HG03095 (cell line): Measurements from ENCODE around the gene BST2.
A peak's percentile ranks its signal among the peaks of the same experiment; 100 is the strongest.

Experiments used
- ATAC-seq: cut with Tn5 transposase; IDR thresholded peaks from one replicate; pipeline ENCODE4 v1.9.1; 2021; ENCODE audit warnings: moderate library complexity; ENCODE audit not compliant: unreplicated experiment

The BST2 gene

DNA sequence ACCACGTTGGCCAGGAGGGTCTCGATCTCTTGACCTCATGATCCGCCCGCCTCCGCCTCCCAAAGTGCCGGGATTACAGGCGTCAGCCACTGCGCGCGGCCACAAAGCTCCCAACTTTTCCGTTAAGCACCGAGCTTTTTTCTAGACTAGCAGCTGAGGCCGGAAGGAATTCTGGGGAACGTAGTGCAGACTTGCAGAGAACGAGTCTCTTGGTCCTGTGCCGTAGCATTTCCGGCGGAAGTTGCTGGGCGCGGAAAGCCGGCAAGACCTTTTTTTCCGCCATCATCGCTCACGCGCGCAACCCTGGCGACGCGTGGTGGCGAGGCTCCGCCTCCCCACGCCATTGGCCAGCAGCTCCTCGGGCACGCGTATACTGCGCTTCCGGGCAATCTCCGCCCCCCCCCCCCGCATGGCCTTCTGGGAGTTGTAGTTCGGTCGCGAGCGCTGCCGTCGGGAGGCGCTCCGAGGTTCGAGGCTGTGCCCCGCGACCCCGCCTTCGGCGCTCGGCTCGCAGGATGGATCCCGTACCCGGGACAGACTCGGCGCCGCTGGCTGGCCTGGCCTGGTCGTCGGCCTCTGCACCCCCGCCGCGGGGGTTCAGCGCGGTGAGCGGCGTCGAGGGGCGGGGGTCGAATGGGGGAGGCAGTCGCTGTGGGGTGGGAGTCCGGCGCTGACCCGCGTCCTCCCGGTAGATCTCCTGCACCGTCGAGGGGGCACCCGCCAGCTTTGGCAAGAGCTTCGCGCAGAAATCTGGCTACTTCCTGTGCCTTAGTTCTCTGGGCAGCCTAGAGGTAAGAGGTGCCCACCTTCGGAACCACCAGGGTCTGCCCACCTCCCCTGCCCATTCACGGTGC lies 14.4 kb upstream of the BST2 start, which contains the start of gene MVB12A:
TSS of gene MVB12A (plus strand) at position 427 of the 854 bp plus-strand sequence. CDS start at position 516, 89 bp downstream.
- peak; percentile 81 for ATAC-seq

DNA sequence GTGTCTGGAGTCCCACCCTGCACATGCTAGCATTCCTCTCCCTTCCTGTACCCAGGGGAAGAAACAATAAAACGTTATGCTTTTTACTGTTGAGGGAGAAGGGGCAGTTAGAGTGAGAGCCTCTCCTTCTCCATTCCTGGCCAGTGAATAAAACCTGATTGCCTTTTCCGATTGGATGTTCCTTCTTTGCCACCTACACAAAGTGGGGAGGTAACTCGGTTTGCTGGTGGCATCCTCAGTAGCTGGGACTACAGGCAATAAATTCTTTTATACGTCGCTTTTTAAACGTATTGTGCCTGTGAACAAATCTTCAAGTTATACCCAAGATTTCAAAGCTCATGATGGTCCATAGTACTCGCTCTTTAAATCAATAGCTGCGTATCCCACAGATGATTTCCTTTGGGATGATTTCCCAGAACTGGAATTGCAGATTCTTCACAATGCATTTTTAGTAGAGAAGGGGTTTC lies 13.8 kb upstream of the BST2 start:
- ATAC-seq: no peak

DNA sequence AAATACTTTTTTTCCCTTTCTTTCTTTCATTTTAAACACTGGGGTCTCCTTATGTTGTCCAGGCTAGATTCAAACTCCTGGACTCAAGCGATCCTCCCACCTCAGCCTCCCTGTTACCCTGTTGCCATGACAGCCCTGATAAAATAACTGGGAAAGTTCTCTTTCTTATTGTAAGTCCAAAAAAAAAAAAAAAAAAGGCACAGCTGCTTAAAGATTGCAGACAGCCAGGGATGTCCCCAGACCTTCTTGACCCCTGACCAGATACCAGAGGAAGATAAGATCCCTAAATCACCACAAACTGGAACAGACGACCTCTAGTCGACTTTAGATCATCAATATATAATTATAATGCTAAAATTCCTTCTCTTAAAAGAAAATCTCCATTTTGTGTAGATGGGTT lies 13.3 kb upstream of the BST2 start:
- no peak for ATAC-seq

DNA sequence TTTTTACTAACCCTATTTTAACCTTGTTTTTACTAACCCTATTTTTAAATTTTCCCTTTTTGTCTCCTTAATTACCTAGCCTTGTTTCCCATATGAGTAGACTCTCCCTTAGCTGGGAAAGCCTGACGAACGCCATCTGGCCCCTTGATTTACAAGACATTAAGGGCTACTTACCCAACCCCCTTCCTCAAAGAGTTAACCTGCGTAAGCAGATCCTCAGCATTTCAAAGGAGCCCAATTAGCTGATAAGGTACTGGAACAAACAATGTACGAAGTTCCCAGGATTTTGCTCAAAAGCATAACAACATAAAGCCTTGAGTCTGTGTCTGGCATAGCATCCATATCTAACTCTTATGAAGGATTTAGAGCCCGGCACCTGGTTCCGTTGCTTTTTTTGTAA lies 9.7 kb upstream of the BST2 start:
- no peak for ATAC-seq

DNA sequence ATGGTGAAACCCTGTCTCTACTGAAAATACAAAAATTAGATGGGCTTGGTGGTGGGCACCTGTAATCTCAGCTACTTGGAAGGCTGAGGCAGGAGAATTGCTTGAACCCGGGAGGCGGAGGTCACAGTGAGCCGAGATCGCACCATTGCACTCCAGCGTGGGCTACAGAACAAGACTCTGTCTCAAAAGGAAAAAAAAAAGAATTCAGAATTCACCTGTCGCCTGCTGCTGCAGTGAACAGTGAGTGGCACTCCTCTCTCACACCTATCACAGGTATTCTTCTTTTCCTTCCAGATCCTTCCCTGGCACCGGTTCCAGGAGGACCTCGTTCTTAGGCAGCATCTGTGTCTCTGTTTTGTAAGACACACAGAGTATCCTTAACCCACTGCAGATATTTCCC lies 8.7 kb upstream of the BST2 start:
- no peak for ATAC-seq

DNA sequence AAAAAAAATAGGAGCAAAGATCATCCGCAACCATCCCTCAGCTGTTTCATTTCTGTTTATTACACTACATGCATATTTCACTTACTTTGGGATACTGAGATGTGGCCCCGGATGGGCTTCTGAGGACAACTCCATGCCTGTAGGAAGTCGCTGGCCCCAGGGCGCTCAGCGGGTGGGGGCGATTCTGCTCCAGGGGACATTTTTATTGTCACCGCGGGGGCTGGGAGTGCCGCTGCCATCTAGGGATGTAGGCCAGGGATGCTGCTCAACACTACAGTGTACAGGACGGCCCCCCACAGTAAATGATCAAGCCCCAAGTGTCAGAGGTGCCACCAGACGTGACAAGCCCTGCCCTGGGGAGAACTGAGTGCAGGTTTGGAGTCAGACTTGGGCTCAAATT lies 6.4 kb upstream of the BST2 start:
- no peak for ATAC-seq

DNA sequence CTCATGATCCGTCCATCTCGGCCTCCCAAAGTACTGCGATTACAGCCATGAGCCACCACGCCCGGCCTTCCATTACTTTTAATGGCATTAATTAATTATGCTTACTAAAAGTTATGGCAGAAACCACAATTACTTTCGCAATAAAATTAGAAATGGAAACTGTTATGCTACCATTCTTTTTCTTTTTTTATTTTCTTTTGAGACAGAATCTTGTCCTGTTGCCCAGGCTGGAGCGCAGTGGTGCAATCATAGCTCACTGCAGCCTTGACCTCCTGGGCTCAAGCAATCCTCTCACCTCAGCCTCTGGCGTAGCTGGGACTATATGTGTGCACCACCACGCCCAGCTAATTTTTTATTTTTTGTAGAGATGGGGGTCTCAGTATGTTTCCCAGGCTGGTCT lies 4.6 kb upstream of the BST2 start:
- no peak for ATAC-seq

DNA sequence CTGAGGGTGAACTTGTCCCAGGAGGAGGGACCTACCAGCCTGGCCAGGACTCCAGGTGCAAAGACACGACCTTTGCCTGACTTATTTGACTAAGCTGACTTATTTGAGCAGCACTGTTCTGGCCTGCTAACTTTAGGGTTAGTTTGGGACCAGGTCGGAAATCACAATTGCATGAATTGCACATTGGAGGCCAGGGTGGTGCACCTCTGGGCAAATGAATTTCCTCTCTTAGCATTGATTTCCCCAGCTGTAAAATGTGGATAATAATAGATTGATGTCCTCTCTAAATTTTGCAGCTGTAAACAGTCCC lies 1.4 kb upstream of the BST2 start:
- no peak for ATAC-seq

DNA sequence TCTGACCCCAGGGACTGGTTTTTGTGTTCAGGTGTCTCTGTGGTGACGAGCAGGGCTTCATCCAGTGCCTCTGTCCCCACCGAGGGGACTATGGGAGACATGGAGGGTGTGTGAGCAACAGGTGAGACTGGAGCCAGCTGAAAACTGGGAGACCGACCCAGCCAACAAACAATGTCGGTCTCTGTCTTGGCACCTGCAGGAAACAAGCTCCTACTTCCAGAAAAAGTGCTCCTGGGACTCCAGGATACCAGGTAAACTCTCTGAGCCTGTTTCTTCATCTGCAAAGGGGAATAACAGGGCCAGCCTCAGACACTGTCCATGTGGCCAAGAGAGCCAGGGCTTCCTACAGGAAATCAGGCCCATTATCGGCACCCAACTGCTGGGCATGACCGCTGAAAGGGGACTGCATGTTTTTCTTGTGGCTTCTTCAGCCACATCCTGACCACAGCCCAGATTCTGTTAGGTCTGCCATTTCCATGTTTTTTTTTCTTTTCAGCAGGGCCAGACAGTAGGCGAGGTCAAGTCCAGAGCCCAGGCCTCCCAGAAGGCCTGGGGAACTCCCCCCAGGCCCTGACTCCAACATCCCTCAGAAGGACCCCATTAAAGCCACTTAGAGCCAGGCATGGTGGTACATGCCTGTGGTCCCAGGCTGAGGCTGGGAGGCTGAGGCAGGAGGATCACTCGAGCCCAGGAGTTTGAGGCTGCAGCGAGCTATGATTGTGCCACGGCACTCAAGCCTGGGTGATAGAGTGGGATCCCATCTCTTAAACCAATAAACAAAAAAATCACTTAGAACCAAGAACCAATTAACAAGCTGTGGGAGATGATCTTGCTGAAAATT lies 836 bp upstream of the BST2 start:
- ATAC-seq: peak; percentile 13

DNA sequence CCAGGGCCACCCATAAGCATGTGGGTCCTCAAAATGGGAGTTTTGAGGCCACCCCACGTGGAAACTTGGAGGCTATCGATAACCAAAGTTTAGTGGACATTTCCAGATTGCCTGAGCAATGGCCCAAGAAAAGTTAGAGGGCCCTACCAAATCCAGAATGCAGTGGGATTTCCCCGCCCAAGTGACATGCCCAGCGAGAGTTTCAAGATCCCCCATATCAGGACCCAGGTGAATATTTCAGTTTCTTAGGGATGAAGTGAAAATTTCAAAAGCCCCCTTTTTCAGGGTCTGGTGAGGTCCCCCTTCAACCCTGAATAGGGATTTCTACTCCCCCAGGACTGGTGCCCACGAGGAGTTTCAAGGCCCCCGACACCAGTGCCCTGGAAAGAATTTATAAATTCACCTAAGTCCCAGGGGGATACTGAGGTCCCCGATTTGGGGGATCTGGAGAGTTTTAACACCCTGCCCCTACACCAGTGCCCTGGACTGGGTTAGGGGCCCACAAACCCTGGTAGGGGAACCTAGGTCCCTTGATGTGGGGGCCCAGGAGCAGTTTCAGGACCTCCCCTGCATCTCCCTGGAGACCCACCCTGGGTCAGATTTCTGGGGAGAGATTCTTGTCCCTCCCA lies 695 bp downstream of the BST2 start:
- ATAC-seq: no peak

DNA sequence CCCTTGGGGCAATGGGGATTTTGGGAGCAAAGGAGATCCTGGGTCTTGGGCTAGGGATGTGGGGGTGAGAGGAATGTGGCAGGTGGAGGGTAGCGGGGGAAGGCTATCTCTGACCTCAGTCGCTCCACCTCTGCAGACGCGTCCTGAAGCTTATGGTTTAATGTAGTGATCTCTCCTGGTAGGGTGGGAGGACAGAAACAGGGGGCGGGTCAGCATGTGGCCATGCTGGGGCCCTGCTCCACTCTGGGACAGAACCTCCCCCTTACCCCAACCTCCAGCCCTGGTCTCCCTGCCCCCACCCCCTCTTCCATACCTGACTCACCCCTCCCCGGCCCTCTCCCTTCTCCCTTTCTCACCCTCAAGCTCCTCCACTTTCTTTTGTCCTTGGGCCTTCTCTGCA lies 1.4 kb downstream of the BST2 start:
- ATAC-seq: no peak

DNA sequence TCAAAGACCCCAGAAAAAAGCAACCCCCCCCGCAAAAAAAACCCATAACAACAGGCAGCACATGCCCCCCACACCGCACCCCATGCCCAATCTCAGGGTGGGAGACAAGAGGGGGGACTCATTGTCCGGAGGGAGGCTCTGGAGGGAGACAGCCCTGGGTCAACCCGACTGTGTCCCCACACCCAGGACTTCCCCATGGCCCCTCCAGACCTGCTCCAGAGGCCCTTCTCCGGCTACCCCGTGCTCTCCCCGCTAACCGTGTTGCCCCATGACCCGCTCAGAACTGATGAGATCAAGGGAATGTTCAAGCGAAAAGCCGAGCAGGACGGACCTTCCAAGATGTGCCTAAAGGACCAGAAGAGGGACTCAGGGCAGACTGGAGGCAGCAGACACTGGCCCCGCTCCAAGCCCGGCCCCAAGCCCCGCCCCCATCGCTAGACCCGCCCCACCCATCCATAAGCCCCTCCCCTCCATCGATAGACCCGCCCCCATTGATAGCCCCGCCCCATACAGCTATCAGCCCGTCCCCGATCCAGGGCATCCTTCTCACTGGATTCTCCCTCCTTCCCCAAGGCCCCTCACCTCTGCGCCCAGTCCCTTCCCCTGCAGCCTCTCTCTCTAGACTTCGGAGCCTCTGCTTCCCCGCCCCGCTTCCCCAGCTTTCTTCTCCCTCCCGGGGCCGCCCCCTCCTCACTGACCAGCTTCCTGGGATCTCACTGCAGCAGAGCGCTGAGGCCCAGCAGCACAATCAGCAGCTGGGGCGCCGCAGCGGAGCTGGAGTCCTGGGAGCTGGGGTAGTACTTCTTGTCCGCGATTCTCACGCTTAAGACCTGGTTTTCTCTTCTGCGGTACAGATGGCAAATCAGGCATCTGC lies 2.2 kb downstream of the BST2 start:
- no peak for ATAC-seq

DNA sequence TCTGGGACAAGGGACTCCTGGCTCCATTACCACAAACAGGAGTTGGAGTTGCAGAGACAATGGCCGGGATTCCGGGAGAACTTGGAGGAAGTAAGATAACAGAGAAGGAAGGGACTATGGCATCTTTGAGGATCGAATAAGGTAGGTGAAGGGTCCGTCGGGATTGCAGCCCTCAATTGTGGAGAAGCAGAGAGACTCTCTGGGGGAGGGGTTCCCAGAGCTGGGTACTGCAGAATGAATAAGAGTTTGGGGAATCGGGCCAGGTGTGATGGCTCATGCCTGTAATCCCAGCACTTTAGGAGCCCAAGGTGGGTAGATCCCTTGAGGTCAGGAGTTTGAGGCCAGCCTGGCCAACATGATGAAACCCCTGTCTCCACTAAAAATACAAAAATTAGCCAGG lies 3.8 kb downstream of the BST2 start:
- ATAC-seq: no peak

DNA sequence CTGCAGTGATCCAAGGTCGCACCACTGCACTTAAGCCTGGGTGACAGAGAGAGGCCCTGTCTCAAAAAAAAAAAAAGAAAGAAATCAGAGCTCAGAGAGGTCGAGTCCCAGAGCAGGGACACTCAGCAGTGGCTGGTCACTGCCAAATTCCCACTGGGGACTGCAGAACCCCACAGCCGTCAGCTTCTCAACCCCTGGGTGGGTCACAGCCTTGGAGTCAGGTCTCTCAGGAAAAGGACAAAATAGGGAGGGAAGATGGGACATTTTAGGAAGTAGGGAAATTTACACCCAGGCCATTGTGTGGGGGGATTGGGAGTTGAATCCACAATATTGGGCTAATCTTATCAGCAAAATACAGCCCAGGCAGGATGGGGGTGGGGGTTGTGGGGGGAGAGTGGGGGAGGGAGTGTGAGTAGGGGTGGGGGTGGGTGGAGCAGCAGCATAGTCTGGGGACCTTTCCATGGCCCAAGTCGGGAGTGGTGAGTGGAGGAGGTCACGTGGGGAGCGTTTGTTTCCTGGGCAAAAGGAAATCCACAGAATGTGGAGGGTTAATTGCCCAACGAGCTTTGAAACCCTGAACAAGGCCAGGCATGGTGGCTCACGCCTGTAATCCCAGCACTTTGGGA lies 6.4 kb downstream of the BST2 start:
- no peak for ATAC-seq

DNA sequence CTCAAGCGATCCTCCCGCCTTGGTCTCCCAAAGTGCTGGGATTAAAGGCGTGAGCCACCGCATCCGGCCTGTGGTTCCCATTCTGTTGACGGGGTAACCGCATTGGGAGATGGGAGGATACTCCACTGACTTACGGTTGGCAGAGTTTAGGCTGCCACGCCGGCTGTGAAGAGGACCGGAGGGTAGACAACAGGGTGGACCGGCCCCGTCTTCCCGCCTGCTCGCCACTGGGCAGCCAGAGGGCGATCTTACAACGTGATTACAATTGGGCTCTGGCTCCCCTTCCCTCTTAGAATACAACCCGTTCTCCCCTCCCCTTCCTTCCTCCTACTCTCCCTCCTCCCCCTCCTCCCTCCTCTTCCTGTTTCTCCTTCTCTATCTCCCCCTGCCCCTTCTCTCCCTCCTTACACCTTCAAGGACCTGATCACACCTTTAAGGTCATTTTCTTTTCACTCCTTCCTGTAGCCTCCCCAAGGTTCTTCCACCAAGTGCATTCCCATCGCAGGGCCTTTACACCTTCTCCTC lies 10.5 kb downstream of the BST2 start:
- no peak for ATAC-seq

DNA sequence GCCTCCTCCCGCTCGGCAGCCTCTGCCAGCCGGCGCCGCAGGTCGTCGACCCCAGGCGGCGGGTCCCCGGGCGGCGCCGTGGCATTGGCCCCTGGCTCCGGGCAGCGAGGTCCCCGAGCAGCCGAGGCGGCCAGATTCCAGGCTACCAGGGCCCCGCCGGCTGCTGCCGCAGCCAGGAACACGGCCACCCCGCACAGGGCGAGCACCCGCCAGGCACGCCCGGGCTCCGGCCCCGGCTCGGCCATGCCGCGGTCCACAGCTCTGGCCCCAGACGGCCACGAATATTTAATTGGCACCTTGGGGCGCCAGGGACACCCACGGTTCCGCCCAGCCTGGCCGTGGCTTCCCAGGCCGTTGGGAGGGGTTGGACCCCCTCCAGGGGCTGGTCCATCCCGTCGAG lies 11.5 kb downstream of the BST2 start, which contains the start of gene CCDC194:
TSS of gene CCDC194 (minus strand) at position 283 of the 400 bp plus-strand sequence. CDS start at position 245, 38 bp downstream.
- ATAC-seq: no peak

DNA sequence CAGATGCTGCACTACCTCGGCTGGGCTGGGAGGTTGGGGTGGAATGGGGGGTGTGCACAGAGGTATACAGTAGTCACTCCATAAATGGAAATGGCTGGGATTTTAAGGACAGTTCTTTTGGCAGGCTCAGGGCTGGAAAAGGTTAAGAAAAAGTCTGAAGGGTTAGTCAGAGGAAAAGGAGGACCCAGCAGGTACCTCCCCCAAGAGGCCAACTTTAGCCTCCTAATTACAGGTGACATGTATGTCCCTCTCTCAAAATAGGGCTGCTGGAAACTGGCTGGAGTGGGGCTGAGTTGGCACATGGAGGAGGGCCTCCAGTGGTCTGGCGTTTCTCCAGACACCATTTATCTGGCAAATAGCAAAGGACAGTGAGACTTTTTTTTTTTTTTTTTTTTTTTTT lies 12.4 kb downstream of the BST2 start:
- no peak for ATAC-seq

DNA sequence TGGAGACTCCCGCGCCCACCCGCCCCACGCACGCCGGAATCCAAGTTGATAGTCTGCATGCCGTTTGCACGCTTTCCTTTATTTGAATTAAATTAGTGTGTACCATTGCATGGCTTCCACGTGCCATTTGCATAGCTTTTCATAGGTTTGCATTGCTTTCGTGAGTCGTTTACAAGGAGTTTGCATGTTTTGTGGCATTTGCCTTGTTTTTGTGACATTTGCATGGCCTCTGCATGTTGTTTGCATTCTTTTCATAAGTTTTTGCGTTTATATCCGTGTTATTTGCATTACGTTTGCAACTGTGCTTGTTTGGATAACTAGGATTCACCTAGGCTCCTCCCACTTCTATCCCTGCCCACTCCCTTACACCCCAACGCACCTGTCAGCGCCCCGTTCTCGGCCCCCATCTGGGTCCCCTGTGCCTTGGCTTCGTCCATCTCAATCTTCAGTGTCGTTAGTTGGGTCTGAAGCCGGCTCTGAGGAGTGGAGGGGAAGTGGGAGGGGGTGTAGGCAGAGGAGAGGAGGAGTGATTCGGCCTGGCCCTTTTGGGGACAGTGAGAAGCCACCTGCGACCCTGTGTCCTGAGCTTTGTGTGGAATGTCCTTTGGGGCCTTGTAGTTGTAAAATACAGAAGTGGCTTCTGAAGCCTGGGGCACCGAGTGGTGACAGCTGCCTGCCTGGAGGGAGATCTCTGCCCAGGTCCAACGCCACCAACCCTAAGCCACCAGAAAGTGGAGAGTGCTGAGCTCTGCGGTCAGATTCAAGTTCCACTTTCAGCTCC lies 13.9 kb downstream of the BST2 start:
- no peak for ATAC-seq
